NCI-H226 (cell line): ENCODE results near the gene ZDHHC11B.

ENCODE experiments used
- DNase-seq: peaks from one replicate; pipeline ENCODE4 v3.0.0-alpha.2; 2015

Gene ZDHHC11B

DNA sequence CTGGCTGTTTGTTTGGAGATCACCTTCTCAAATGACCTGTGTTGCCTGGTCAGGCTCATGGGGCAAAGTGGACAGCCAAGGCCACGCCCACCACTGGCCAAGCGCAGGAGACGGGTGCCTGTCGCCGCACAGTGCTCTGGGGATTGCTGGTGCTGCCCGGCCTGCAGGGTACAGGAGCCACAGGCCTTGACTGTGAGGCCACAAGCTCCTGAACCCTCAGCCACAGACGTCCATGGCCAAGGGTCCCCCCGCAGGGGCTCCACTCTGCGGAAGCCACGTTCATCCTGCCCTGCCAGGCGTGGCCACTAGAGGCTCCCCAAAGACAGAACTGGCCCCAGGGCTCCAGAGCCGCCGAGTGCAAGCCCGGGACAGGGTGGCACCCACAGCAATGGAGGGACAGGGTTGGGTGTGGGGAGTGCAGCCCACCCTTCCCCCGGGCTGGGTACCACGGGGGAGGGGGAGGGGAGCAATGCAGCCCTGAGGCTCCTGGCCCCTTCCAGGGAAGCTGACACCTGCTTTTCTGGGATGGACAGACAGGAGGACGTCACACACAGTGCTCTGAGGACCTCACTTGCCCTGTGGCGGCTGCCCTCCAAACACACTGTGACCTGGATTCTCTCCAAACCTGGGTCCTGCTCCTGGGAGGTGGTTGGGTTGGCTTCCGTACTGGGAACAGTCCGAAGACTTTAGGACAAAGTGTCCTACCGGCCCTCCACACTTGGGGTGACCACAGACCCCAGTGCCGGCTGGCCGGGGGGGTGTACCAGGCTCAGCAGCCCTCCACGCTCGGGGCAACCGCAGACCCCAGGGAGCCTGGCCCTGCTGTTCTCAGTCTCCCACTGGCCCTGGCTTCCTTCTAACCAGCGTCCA lies 112.8 kb downstream of the ZDHHC11B start:
- DNase-seq = peak; percentile 52

- DNase-seq = no peak
Measured at GRCh38 chr5:670396-671270, 113.9 kb downstream of the ZDHHC11B start.

DNA sequence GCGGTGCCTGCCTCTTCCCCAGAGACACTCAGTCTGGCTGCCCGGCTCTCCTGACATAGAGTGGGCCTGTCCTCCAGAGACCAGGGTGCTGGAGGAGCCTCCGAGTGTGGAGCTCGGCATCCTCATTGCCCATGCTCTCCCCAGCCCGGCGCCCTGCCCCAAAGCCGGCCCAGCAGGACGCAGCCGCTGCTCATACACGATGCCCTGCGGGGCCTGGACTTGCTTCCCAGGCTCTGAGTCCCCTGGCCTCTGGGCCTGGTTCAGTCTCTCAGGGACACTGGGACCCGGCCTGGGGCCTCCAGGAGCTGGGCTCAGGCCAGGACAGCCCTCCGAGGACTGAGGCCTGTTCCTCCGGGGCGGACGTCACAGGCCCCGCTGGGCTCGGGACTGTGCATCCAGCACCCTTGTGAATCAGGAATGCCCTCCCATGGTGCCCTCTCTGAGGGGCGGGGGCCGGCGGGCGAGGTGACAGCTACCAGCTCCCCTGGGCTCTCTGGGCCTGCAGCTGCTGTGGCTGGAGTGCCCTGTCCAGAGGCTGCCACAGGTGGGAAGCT lies 114.6 kb downstream of the ZDHHC11B start:
- no peak for DNase-seq

- peak; percentile 40 for DNase-seq
Measured at GRCh38 chr5:669111-669841, 115.3 kb downstream of the ZDHHC11B start.

- DNase-seq = no peak
Measured at GRCh38 chr5:668283-668995, 116.1 kb downstream of the ZDHHC11B start.

DNA sequence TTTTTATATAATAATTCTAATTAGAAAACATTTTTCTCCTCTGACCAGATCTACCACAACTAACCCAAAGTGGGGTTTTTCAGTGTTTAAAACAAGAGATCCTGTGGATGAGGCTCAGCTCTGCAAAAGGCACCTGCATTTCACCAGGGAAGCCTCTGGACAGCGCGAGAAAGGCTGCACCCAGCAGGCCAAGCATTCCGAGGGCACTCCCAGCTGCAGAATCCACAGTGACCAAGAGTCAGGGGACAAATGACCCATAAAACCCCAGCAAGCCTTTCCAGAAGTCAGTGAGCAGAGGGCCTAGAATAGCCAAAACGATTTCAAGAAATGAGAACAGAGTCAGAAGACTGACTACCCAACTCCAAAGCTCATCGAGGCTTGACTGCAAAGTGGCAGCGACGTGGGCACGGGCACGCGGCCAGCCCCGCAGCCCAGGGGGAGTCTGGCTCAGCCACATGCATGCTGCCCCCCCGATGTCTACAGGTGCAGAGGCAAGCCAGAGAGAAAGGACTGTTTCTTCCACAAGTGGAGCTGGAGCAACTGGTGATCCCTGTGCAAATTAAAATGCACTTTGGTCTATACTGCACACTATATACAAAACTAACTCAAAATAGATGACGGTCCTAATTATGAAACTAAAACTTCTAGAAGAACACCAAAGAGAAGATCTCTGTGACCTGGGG lies 117.6 kb downstream of the ZDHHC11B start:
- DNase-seq = no peak

GRCh38 chr5:665956-666711 lies 118.4 kb downstream of the ZDHHC11B start:
- DNase-seq = no peak

DNA sequence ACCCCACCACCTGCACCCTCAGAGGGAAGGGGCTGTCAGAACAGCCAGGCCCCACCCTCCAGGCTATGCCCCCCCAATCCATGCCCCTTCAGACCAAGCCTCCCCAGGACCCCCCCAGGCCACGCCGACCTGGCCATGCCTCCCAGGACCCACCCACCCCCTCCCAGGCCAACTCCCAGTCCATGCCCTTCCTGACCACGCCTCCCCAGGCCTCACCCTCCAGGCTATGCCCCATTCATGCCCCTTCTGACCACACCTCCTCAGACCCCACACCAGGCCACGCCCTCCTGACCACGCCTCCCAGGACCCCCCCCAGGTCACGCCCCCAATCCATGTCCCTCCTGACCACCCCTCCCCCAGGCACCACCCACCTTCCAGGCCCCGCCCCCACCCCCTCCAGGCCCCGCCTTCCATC lies 119.0 kb downstream of the ZDHHC11B start:
- no peak for DNase-seq

DNA sequence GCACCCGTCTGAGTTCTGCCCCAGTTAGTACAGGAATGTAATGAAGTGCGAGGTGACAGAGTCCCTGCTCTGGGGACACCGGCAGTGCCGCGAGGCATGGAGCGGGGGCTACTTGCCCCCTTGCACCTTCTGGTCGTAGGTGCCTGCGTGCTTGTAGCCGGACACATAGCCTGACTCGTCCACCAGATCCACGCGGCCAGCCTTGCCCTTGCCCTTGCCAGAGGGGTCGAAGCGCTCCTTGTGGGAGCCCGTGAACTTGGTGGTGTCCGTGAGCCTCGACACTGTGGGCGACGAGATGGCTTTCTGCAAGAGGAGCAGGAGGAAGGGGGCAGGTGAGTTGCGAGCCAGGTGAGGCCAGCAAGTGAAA lies 119.6 kb downstream of the ZDHHC11B start:
- no peak for DNase-seq

- DNase-seq = no peak
Measured at GRCh38 chr5:664343-664993, 120.1 kb downstream of the ZDHHC11B start.

GRCh38 chr5:663436-664342 lies 120.8 kb downstream of the ZDHHC11B start:
- no peak for DNase-seq

GRCh38 chr5:662751-663435 lies 121.6 kb downstream of the ZDHHC11B start:
- no peak for DNase-seq

DNA sequence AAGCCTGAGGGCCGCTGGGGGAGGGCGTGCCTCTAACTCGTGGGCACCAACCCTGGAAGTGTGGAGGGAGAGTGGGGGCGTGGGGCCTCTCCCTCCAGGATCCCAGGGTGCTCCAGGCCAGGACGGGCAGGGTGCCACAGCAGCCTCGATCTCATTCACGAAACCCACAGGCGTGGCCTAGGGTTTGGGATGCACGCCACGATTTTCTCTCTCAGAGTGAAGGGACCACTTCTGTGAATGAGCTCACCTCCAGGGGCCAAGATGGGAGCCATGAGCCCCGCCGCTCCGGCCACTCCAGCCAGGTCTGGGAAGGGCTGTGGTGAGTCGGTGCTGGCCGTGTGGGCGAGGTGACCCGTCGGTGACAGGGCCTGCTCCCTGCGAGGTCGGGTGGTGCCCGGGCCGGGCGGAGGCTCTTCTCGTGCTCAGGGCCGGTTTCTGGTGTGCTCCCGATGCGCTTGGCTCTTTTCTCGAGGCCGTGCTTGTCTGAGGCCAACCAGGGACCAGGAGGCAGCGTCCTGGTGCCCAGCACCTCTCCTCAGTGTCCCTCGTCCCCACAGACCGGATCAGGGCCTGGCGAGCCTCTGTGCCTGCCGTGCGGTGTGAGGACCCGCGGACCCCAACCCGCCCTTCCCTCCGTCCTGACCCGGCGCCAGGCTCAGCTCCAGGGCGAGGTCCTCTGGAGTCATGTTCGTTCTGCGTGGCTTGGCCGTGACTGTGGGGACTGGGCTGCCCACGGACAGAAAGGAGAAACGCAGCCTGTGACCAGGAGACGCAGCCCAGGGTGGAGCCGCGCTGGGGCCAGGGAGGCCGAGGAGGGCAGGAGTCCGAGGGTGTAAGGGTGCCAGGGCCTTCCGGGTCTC lies 122.4 kb downstream of the ZDHHC11B start:
- DNase-seq = no peak

DNA sequence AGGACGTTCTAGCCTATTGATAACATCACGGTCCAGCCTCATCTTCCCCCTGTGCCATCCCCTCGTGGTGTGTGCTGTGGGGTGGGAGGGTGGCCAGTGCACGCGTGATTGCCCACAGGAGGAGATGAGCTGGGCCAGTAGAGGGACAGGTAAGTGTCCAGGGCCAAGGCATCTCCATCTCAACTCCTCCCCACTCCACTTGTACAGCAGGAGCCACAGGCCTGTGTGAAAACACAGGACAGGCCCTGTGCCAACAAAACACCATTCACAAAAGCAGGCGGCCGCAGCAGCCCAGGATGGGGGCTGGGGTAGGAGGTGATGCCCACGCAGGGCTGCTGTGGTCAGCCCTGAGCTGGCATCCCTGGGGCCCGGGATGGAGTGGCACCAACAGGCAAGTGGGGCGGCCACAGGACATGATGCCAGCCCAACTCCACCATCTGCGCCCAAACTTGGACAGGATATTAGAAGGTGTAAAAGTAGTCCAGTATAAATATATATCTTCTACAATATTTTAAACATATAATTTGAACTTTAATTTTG lies 124.0 kb downstream of the ZDHHC11B start:
- DNase-seq = no peak
